Raji (cell line): ENCODE measurements around the gene CLDN1.

Source experiments
- POLR2A ChIP-seq: IDR thresholded peaks from 2 replicates; pipeline ENCODE4 v1.6.1; 2011; ENCODE audit warnings: low read depth, low read length, control low read depth; ENCODE audit not compliant: insufficient read depth

The CLDN1 gene

DNA sequence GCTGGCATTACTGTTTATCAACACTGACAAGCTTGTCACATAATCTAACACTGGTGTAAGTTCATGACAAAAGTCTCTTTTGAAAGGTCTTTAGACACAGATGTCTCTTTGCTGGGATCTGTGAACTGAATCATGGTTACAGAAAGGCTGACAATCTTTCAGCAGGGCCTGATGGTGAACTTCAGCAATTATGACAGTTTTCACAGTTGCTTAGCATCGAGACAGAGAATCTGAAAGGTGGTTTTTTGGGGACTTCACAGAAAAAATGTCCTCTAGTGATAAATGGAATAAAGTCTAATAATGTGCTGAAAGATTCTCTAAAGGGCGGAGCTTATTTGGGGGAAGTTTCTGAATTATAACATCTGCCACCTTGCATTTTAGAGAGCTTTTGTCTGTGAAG lies 32.3 kb downstream of the CLDN1 start:
- no peak for TF ChIP-seq POLR2A

DNA sequence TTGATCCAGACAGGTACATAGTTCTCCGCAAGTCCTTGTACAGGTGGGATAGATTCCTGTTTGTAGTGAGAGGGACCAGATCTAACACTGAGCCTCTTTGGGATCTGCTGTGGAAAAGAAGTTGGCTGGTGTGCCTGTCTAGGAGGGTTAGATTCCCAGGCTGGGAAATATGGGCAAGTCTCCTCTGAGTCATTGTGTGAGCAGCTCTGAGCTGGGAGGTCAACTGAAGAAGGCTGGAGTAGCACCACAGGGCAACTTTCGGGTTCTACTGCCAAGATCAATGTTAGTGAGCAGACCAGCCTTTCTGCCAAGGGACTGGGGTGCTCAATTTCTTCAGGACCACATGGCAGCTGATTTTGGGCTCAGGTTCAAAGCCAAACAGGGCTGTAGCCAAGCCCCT lies 33.4 kb downstream of the CLDN1 start:
- no peak for TF ChIP-seq POLR2A

DNA sequence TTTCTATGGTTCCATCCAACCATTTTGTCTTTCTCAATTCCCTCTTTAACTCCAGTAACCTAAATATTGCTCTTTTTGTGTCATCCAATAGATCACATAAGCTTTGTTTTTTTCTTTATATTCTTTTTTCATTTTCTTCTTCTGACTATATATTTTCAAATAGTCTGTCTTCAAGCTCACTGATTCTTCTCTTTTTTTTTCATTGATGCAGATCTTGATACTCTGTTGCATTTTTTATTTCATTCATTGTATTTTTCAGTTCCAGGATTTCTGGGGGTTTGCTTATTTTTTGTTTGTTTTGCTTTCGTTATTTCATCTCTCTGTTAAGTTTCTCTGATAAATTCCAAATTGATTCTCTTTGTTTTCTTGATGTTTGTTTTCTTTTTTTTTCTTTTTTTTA lies 36.2 kb downstream of the CLDN1 start:
- TF ChIP-seq POLR2A, result no peak

DNA sequence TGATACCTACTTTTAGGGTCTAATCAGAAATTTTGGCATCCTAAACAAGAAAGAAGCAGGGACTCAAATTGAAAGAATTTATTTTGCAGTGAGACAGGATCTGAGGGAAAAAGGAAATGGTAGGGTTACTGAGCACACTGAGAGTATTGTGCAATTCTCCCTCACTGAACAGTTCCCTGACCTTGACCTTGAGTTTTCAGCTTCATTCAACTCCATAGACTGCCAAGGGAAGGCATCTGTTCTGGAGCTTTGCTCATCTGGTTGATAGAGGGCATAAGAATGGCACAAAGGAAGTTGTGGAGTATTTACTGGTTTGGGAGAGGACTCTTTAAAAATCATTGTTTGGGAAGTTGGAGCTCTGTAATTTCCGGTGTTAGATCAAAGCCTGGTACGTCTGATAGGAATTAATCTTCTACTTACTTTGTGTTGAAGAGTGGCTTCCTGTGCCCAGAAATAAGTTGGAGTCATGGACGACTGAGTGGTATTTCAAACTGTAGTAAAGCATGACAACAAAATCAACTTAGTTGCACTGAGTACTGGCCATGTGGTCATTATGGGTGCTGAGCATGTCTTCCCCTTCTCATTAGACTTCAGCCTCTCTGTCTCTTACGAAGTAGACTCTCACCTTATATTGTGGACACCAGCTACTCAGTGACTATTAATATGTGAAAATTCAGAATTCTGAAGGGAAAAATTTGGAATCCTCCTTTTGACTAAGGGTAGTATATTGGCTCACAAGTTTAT lies 40.8 kb downstream of the CLDN1 start:
- no peak for TF ChIP-seq POLR2A

DNA sequence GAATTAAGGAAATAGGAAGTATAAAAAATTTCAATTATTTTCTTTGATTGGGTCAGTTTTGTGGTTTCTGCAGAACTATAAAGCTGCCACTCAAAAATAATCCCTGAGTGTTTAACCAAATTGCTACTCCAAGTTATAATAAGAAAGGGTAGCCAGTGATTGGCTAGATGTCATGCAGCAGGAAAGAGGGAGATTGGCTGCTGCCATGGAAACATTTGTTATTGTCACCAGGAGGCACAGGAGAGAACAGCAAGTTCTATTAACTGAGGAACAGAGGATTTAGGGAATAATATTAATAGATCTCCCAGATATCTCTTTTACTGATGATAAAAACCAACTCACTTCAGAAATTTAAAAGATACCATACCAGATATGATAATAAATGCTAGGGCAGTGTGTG lies 42.6 kb downstream of the CLDN1 start:
- no peak for TF ChIP-seq POLR2A

DNA sequence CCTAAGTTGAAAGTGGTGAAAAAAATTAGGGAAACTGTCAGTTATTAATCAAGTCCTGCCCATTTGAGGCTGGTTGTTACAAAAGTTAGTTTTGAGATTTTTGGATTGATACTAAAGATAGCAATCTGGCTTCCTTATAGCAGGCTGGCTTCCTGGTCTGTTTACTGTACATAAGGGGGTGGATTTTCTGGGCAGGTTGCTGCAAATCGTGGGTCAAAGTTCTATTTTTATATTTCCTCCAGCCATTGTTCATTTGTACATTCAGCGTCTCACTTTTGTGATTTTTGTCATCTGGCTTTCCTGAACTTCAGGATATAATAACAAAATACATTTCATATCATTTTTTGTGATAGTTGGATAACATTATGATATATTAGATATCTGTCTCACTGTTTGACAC lies 49.5 kb downstream of the CLDN1 start:
- no peak for TF ChIP-seq POLR2A

DNA sequence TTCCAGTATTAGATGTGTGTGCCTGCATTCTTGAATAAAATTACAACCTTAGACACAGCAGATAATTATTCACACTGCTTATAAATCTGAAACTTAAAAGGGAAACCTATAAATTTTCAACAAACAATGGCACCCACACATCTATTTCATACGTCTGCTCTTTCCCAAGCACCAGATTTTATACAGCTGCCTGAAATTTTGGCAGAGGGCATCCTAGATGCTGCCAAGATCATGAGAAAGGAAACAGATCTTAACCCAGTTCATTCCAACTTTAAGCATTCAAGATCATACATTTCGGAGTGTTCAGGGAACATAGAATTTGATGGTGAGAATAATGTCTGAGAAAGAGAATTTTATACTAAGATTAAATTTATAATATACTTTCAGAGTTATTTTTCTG lies 53.1 kb downstream of the CLDN1 start:
- TF ChIP-seq POLR2A, result no peak

DNA sequence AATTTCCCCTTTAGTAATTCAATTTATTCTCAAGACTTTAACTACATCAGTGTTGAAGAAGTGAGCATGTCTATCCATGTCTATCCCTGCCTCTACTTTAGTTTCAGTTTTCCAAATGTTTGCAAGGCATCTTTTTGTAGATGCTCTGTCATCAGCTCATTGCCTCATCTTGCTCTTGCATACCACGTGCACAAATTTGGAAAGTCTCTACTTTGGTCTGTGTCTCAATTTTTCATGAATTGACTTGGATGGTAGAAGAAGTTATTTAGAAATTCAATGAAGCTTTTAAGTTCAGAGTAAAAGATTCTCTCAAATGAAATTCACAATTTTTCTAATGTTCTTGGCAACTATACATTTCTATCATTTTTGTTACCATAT lies 55.3 kb downstream of the CLDN1 start:
- TF ChIP-seq POLR2A, result no peak

DNA sequence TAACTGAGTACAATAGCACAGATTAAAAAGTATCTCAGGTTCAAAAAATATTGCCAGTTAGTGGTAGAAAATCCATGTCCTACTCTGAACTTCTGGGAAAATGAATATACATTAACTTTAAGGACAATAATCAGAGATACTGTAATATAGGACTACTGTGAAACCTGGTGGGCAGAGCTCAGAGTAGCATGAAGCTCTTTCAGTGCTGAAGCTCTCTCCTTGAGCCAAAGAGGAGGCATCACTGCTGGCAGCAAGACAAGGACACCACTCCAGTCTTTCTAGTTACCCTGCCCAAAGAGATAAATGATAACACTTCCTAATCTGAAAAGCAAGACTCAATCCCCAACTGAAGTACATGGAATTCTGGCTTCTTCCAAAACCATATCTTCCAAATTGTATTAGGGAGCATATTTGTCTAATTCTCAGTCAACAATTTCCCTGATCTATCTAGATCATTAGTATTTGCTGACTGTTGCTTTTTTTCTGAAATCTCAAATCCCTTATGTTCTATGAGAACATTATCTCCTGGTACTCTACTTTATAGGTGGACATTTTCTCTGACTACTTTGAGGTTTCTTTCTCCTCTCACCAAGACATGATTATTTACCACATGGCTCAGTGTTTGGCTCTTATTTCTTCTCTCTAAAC lies 55.9 kb downstream of the CLDN1 start:
- TF ChIP-seq POLR2A, result no peak

DNA sequence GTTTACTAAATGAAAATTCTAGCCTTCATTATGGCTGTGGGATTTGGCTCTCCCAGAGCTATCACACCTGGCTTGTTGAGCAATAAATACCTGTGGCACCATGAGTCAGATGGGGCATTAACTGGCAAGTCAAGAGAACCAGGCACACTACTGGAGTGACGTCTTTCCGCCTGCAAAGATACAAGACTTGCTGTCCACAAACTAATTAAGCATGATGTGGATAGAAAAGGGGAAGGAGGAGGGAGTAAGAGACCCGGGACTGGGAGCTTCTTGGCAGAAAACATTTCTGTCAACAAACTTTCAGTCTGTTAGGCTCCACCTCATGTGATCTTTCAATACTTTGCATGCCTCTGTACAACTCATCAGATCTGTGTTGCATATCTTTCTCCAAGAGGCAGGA lies 56.5 kb downstream of the CLDN1 start:
- TF ChIP-seq POLR2A, result no peak

DNA sequence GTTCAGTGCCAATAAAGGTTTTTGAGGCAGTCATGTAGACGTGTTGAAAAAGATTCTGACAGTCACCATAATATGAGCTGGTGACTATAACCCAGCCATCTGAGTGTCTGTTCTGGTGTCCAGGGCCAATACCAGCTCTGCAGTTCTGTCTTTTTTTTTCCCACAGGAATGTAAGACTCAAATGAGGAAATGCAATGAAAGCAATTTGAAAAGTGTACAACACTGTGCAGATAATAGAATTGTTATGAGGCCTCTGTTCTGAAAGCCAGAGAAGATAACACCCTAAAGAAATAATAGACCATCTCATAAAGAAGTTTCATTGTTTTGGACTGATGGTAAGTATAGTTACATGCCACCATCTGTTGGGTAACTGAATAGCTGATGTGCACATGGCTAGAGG lies 57.1 kb downstream of the CLDN1 start:
- TF ChIP-seq POLR2A, result no peak

DNA sequence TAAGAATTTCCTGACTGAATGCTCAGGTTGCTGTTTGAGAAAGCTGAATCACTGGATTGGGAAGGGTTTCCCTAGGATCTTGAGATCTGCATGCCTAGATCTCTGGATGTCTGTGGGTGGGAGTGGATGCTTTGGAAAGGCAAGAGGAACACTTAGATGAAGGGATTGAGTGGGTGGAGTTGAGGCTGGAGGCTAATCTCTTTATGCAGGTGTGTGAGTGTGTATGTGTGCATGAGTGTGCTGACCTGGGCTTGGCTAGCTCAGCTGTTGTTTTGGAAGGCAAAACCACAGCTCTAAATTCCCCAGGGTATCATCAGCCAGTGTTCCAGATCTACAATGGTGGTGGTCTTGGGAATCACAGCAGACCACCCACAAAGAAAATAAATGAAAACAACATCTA lies 60.5 kb downstream of the CLDN1 start:
- TF ChIP-seq POLR2A, result no peak

DNA sequence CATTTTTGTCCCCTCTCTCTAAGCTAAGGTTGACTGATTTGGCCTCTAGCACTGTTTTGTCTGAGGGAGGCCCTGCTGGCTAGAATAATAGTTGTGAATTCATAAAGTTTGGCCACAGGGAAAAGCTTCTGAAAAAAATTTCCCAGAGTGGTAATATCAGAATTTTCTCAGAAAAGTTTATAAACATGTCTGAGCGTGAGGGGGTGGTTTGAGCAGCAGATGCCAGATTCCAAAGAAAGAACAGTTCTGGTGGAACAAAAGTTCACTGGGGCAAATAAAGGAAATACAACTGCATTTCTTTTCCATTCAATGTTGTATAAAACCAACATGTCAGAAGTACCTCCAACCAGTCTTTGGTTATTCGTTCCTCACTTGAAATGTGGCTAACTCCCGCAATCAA lies 61.2 kb downstream of the CLDN1 start:
- no peak for TF ChIP-seq POLR2A

DNA sequence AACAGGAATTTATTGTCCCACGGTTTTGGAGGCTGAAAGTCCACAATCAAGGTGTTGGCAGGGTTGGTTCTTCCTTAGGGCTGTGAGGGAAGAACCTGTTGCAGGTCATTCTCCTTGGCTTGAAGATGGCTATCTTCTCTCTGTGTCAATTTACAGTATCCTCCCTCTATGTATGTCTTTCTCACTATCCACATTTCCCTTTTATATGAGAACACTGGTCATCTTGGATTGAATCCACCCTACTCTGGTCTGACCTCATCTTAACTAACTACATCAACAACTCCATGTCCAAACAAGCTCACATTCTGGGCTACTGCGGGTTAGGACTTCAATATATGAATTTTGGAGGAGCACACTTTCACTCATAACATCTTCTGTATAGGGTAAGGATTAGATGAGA lies 61.9 kb downstream of the CLDN1 start:
- TF ChIP-seq POLR2A, result no peak

DNA sequence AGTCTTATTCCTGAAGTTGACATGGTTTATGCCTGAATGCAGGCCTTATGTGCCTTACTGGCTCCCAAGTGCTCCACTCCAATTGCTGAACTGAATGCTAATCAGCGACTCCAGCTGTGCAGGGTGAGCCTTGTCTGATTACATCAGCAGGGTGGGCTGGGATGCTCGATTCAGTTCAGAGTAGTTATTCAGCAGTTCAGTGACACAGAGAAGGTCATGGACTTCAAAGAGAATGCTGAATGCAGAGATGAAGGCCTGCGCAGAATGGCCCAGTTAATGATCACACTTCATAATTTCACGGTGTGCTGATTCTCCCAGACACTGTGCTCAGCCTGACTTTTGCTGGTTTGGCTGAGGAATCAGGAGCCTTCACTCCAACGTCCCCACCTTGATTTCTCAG lies 63.6 kb downstream of the CLDN1 start:
- TF ChIP-seq POLR2A, result no peak
